IgD-negative memory B cell (primary cell): ENCODE results near the gene CLDND2. TPM values are rescaled to one million over a fixed set of nuclear protein-coding genes. Genes with fewer than 3 reads are reported as not detected.

Experiments
- H3K27ac Mint-ChIP-seq, 3 donors: one replicate each; pipeline ENCODE4 v1.8.0; 2020 to 2022; ENCODE audit warnings: mild to moderate bottlenecking in 3 of 3, mixed read lengths in 3 of 3, moderate library complexity in 1 of 3
- H3K27me3 Mint-ChIP-seq: one replicate; pipeline ENCODE4 v1.8.0; 2021; ENCODE audit warnings: mixed read lengths
- H3K36me3 Mint-ChIP-seq: one replicate; pipeline ENCODE4 v1.8.0; 2020; ENCODE audit warnings: mild to moderate bottlenecking, mixed read lengths
- H3K4me1 Mint-ChIP-seq, 3 donors: one replicate each; pipeline ENCODE4 v1.8.0; 2020 to 2022; ENCODE audit warnings: mixed read lengths in 3 of 3, mild to moderate bottlenecking in 1 of 3
- H3K4me3 Mint-ChIP-seq, 4 donors: one replicate each; pipeline ENCODE4 v1.8.0; 2020 to 2022; ENCODE audit warnings: mild to moderate bottlenecking in 4 of 4, mixed read lengths in 4 of 4, moderate library complexity in 3 of 4
- H3K9me3 Mint-ChIP-seq, 3 donors: one replicate each; pipeline ENCODE4 v1.8.0; 2020 to 2021; ENCODE audit warnings: mixed read lengths in 3 of 3, mild to moderate bottlenecking in 1 of 3
- polyA plus RNA-seq: library from polyadenylated mRNA; unstranded; fragments of 300-500 nt; fragmentation: Illumina TruSeq; gene quantifications from one replicate; pipeline ENCODE4 v1.2.3, GENCODE V29; 2021

CLDND2 gene
- polyA plus RNA-seq, 1 donor from 2014 or later = not detected

GRCh38 chr19:51337141-51337860, 31.5 kb downstream of the CLDND2 start:
- H3K4me1 Mint-ChIP-seq = peaks cover 6 to 20% (median 13%) of the 10 kb centered on the region in 3 donors
- no peaks in the 10 kb centered on the region for H3K9me3 Mint-ChIP-seq
- H3K27me3 Mint-ChIP-seq = no peaks in the 10 kb centered on the region
- peak overlapping the region in 1 of 4 donors; percentile 60 for H3K4me3 Mint-ChIP-seq
- H3K27ac Mint-ChIP-seq = no peak overlapping the region
- H3K36me3 Mint-ChIP-seq = no peaks in the 10 kb centered on the region

GRCh38 chr19:51333836-51334460, 34.9 kb downstream of the CLDND2 start:
- Mint-ChIP-seq H3K4me3 (peak overlapping the region in 1 of 4 donors; percentile 57), H3K27me3 (peaks cover 9% of the 10 kb centered on the region), H3K36me3 (peaks cover 5% of the 10 kb centered on the region), H3K27ac (no peak overlapping the region), H3K9me3 (peaks cover 0 to 2% (median 2%) of the 10 kb centered on the region in 3 donors), H3K4me1 (peaks cover under 1 to 8% (median 4%) of the 10 kb centered on the region in 3 donors)

- H3K27ac Mint-ChIP-seq = no peak overlapping the region
- H3K36me3 Mint-ChIP-seq = peaks cover 5% of the 10 kb centered on the region
- H3K4me3 Mint-ChIP-seq = peak overlapping the region in 2 of 4 donors; percentile 8 to 37
- peaks cover 22% of the 10 kb centered on the region for H3K27me3 Mint-ChIP-seq
- H3K4me1 Mint-ChIP-seq = peaks cover 1 to 8% (median 5%) of the 10 kb centered on the region in 3 donors
- H3K9me3 Mint-ChIP-seq = peaks cover 0 to 2% (median 2%) of the 10 kb centered on the region in 3 donors
Measured at GRCh38 chr19:51331716-51332115, 37.1 kb downstream of the CLDND2 start.

- Mint-ChIP-seq H3K4me1 (peaks cover 1 to 7% (median 5%) of the 10 kb centered on the region in 3 donors), H3K27me3 (peaks cover 25% of the 10 kb centered on the region), H3K36me3 (peaks cover 5% of the 10 kb centered on the region), H3K4me3 (peak overlapping the region in 1 of 4 donors; percentile 8), H3K27ac (peak overlapping the region in 1 of 3 donors; percentile 43), H3K9me3 (peaks cover 0 to 2% (median 2%) of the 10 kb centered on the region in 3 donors)
Measured at GRCh38 chr19:51331193-51331592, 37.6 kb downstream of the CLDND2 start.

GRCh38 chr19:51330366-51330765, 38.4 kb downstream of the CLDND2 start:
- no peak overlapping the region for H3K4me3 Mint-ChIP-seq
- H3K9me3 Mint-ChIP-seq = peaks cover 0 to 2% (median 2%) of the 10 kb centered on the region in 3 donors
- peaks cover 1 to 7% (median 5%) of the 10 kb centered on the region in 3 donors for H3K4me1 Mint-ChIP-seq
- peak overlapping the region in 1 of 3 donors; percentile 7 for H3K27ac Mint-ChIP-seq
- peaks cover 5% of the 10 kb centered on the region for H3K36me3 Mint-ChIP-seq
- peaks cover 33% of the 10 kb centered on the region for H3K27me3 Mint-ChIP-seq

GRCh38 chr19:51329411-51329810, 39.4 kb downstream of the CLDND2 start:
- H3K9me3 Mint-ChIP-seq = peaks cover 0 to 2% (median 2%) of the 10 kb centered on the region in 3 donors
- H3K4me1 Mint-ChIP-seq = peaks cover 1 to 6% (median 5%) of the 10 kb centered on the region in 3 donors
- peaks cover 35% of the 10 kb centered on the region for H3K27me3 Mint-ChIP-seq
- no peak overlapping the region for H3K4me3 Mint-ChIP-seq
- no peak overlapping the region for H3K27ac Mint-ChIP-seq
- peaks cover 5% of the 10 kb centered on the region for H3K36me3 Mint-ChIP-seq

GRCh38 chr19:51327066-51328001, 41.5 kb downstream of the CLDND2 start:
- Mint-ChIP-seq H3K36me3 (peaks cover 5% of the 10 kb centered on the region), H3K27ac (no peak overlapping the region), H3K4me3 (peak overlapping the region in 3 of 4 donors; percentile 52 to 86 (median 79)), H3K27me3 (peaks cover 41% of the 10 kb centered on the region), H3K9me3 (peaks cover 0 to 2% (median 2%) of the 10 kb centered on the region in 3 donors), H3K4me1 (peaks cover 1 to 5% (median 5%) of the 10 kb centered on the region in 3 donors)

GRCh38 chr19:51326216-51327065, 42.4 kb downstream of the CLDND2 start:
- no peak overlapping the region for H3K27ac Mint-ChIP-seq
- H3K4me1 Mint-ChIP-seq = peaks cover 1 to 5% (median 5%) of the 10 kb centered on the region in 3 donors
- no peak overlapping the region for H3K4me3 Mint-ChIP-seq
- H3K27me3 Mint-ChIP-seq = peaks cover 41% of the 10 kb centered on the region
- H3K36me3 Mint-ChIP-seq = peaks cover 3% of the 10 kb centered on the region
- H3K9me3 Mint-ChIP-seq = peaks cover 0 to 2% (median 2%) of the 10 kb centered on the region in 3 donors

- peaks cover 1 to 5% (median 5%) of the 10 kb centered on the region in 3 donors for H3K4me1 Mint-ChIP-seq
- H3K27ac Mint-ChIP-seq = peak overlapping the region in 1 of 3 donors; percentile 33
- peak overlapping the region in 1 of 4 donors; percentile 85 for H3K4me3 Mint-ChIP-seq
- peaks cover under 1% of the 10 kb centered on the region for H3K36me3 Mint-ChIP-seq
- peaks cover 38% of the 10 kb centered on the region for H3K27me3 Mint-ChIP-seq
- H3K9me3 Mint-ChIP-seq = peaks cover 0 to 1% (median 0%) of the 10 kb centered on the region in 3 donors
Measured at GRCh38 chr19:51325161-51325976, 43.4 kb downstream of the CLDND2 start.

- Mint-ChIP-seq H3K27me3 (peaks cover 32% of the 10 kb centered on the region), H3K9me3 (peaks cover 0 to 4% (median 0%) of the 10 kb centered on the region in 3 donors), H3K27ac (no peak overlapping the region), H3K36me3 (no peaks in the 10 kb centered on the region), H3K4me1 (peaks cover 1 to 5% (median 5%) of the 10 kb centered on the region in 3 donors), H3K4me3 (peak overlapping the region in 2 of 4 donors; percentile 21 to 30)
Measured at GRCh38 chr19:51324167-51324481, 44.7 kb downstream of the CLDND2 start.

- no peak overlapping the region for H3K4me3 Mint-ChIP-seq
- peaks cover 31% of the 10 kb centered on the region for H3K27me3 Mint-ChIP-seq
- H3K27ac Mint-ChIP-seq = no peak overlapping the region
- H3K9me3 Mint-ChIP-seq = peaks cover 0 to 4% (median 0%) of the 10 kb centered on the region in 3 donors
- no peaks in the 10 kb centered on the region for H3K36me3 Mint-ChIP-seq
- peaks cover 1 to 5% (median 5%) of the 10 kb centered on the region in 3 donors for H3K4me1 Mint-ChIP-seq
Measured at GRCh38 chr19:51323481-51324166, 45.2 kb downstream of the CLDND2 start.

GRCh38 chr19:51321799-51322198, 47.0 kb downstream of the CLDND2 start:
- H3K4me1 Mint-ChIP-seq = no peaks in the 10 kb centered on the region
- H3K27me3 Mint-ChIP-seq = peaks cover 21% of the 10 kb centered on the region
- H3K4me3 Mint-ChIP-seq = no peak overlapping the region
- peaks cover 0 to 4% (median 0%) of the 10 kb centered on the region in 3 donors for H3K9me3 Mint-ChIP-seq
- no peaks in the 10 kb centered on the region for H3K36me3 Mint-ChIP-seq
- no peak overlapping the region for H3K27ac Mint-ChIP-seq

GRCh38 chr19:51320280-51320657, 48.5 kb downstream of the CLDND2 start:
- H3K4me3 Mint-ChIP-seq = no peak overlapping the region
- peaks cover 1% of the 10 kb centered on the region for H3K36me3 Mint-ChIP-seq
- peaks cover 11% of the 10 kb centered on the region for H3K27me3 Mint-ChIP-seq
- peaks cover 0 to 4% (median 2%) of the 10 kb centered on the region in 3 donors for H3K9me3 Mint-ChIP-seq
- H3K4me1 Mint-ChIP-seq = peaks cover 0 to 2% (median 0%) of the 10 kb centered on the region in 3 donors
- no peak overlapping the region for H3K27ac Mint-ChIP-seq
